ENCODE data around the gene CDV3. TPM values are rescaled to one million over a fixed set of nuclear protein-coding genes. Genes with fewer than 3 reads are reported as not detected.

The CDV3 gene
- total and polyA plus RNA-seq, 2 donors (not counting 1 experiment from before 2014, with no cell fraction given) = 39.8 to 188 TPM

DNA sequence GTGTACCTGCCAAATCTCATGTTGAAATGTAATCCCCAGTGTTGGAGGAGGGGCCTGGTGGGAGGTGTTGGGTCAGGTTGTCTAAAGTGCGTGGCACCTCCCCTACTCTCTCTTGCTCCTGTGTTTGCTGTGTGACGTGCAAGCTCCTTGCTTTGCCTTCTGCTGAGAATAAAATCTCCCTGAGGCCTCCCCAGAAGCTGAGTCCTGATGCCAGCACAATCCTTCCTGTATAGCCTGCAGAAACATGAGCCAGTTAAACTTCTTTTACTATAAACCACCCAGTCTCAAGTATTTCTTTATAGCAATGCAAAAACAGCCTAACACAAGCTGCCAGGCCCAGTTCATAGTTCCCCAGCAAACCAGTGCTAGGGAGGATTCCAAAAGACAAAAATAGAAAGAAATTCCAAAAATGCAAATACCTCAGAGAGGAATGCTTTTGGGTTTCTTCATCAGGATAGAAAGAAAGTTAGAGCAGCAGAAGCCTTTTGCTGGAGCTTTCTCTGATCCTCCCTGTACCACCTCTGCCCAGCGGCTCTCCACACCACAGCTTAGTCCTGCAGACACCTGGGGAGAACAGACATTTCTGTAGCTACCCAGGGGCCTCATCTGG lies 25.9 kb upstream of the CDV3 start:
- WGBS (ENCODE audit: insufficient coverage) = 95% methylated on average over 2 of the region's 3 CpGs
- Histone ChIP-seq H3K27me3 (replicated peaks in 1 of 4; ENCODE audit: control extremely low read depth in 1 of 4, control insufficient read depth in 3 of 4, insufficient read depth in 4 of 4, low read length in 3 of 4) (peaks cover 0 to 2% (median 0%) of the 10 kb centered on the region in 4 experiments), H3K9ac (ENCODE audit: low read length) (no peak overlapping the region), H4K20me1 (ENCODE audit: control insufficient read depth, insufficient read depth, low read length, poor library complexity, severe bottlenecking) (no peaks in the 10 kb centered on the region), H3K4me1 (ENCODE audit: control insufficient read depth in 2 of 2, insufficient read depth in 2 of 2, low read length in 2 of 2) (peaks cover 5 to 11% of the 10 kb centered on the region in 2 donors), H2AFZ (ENCODE audit: insufficient read depth, low read depth, low read length, poor library complexity, severe bottlenecking) (no peak overlapping the region), H3K4me2 (replicated peaks; ENCODE audit: low read depth, low read length, poor library complexity, severe bottlenecking) (no peak overlapping the region), H3K4me3 (ENCODE audit: control extremely low read depth in 1 of 5, extremely low read depth in 1 of 5, insufficient read depth in 1 of 5, low read depth in 2 of 5, low read length in 4 of 5) (no peak overlapping the region), H3K79me2 (ENCODE audit: control insufficient read depth, insufficient read depth, low read length) (no peaks in the 10 kb centered on the region), H3K36me3 (replicated peaks in 1 of 2; ENCODE audit: control extremely low read depth in 1 of 2, control insufficient read depth in 1 of 2, extremely low read depth in 1 of 2, insufficient read depth in 2 of 2, low read length in 1 of 2) (no peaks in the 10 kb centered on the region), H3K27ac (ENCODE audit: low read length in 2 of 2) (no peak overlapping the region), H3K9me3 (ENCODE audit: control extremely low read depth in 1 of 3, control insufficient read depth in 2 of 3, insufficient read depth in 1 of 3, low read length in 2 of 3) (peaks cover 0 to 3% (median 0%) of the 10 kb centered on the region in 3 donors)
- ATAC-seq (ENCODE audit: low read depth) (no peak), DNase-seq (no peak)
- POLR2A ChIA-PET = interaction anchor here (0.6 kb wide), 1 partner anchor 101 kb away, joined by 4 read pairs; no protein-coding TSS in a partner anchor
- no peak for TF ChIP-seq EZH2 (IDR thresholded peaks at IDR 0.05; ENCODE audit: borderline replicate concordance, insufficient read depth, low read depth, low read length, poor library complexity, severe bottlenecking)
- TF ChIP-seq, protein P1, sequence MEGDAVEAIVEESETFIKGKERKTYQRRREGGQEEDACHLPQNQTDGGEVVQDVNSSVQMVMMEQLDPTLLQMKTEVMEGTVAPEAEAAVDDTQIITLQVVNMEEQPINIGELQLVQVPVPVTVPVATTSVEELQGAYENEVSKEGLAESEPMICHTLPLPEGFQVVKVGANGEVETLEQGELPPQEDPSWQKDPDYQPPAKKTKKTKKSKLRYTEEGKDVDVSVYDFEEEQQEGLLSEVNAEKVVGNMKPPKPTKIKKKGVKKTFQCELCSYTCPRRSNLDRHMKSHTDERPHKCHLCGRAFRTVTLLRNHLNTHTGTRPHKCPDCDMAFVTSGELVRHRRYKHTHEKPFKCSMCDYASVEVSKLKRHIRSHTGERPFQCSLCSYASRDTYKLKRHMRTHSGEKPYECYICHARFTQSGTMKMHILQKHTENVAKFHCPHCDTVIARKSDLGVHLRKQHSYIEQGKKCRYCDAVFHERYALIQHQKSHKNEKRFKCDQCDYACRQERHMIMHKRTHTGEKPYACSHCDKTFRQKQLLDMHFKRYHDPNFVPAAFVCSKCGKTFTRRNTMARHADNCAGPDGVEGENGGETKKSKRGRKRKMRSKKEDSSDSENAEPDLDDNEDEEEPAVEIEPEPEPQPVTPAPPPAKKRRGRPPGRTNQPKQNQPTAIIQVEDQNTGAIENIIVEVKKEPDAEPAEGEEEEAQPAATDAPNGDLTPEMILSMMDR (IDR thresholded peaks at IDR 0.05) = no peak
- Mint-ChIP-seq H3K4me3 (no peak overlapping the region), H3K27me3 (no peaks in the 10 kb centered on the region), H3K9me3 (ENCODE audit: insufficient read depth) (no peaks in the 10 kb centered on the region), H3K27ac (no peak overlapping the region), H3K4me1 (peaks cover 10% of the 10 kb centered on the region)
- CTCF ChIA-PET = interaction anchor here (1.0 to 1.5 kb wide), 2 partner anchors 19 to 31 kb away, joined by 3 read pairs; no protein-coding TSS in a partner anchor
- intact Hi-C loops (cut with micrococcal nuclease) = no loop called here

- H3K27ac Mint-ChIP-seq = no peak overlapping the region
- peaks cover 0 to 2% (median 0%) of the 10 kb centered on the region in 4 experiments for H3K27me3 ChIP-seq (replicated peaks in 1 of 4; ENCODE audit: control extremely low read depth in 1 of 4, control insufficient read depth in 3 of 4, insufficient read depth in 4 of 4, low read length in 3 of 4)
- POLR2A ChIA-PET = no interaction called here
- H3K4me3 ChIP-seq (ENCODE audit: control extremely low read depth in 1 of 5, extremely low read depth in 1 of 5, insufficient read depth in 1 of 5, low read depth in 2 of 5, low read length in 4 of 5) = no peak overlapping the region
- no peak overlapping the region for H3K9ac ChIP-seq (ENCODE audit: low read length)
- H2AFZ ChIP-seq (ENCODE audit: insufficient read depth, low read depth, low read length, poor library complexity, severe bottlenecking) = no peak overlapping the region
- no peak overlapping the region for H3K27ac ChIP-seq (ENCODE audit: low read length in 2 of 2)
- H3K36me3 ChIP-seq (replicated peaks in 1 of 2; ENCODE audit: control extremely low read depth in 1 of 2, control insufficient read depth in 1 of 2, extremely low read depth in 1 of 2, insufficient read depth in 2 of 2, low read length in 1 of 2) = no peaks in the 10 kb centered on the region
- no peaks in the 10 kb centered on the region for H3K27me3 Mint-ChIP-seq
- peaks cover 5 to 11% of the 10 kb centered on the region in 2 donors for H3K4me1 ChIP-seq (ENCODE audit: control insufficient read depth in 2 of 2, insufficient read depth in 2 of 2, low read length in 2 of 2)
- H3K4me1 Mint-ChIP-seq = peaks cover 10% of the 10 kb centered on the region
- no peak overlapping the region for H3K4me2 ChIP-seq (replicated peaks; ENCODE audit: low read depth, low read length, poor library complexity, severe bottlenecking)
- H3K9me3 Mint-ChIP-seq (ENCODE audit: insufficient read depth) = no peaks in the 10 kb centered on the region
- CTCF ChIA-PET = interaction anchor here (1.0 to 1.5 kb wide), 2 partner anchors 20 to 30 kb away, joined by 3 read pairs; no protein-coding TSS in a partner anchor
- intact Hi-C loops (cut with micrococcal nuclease) = no loop called here
- DNase-seq = no peak
- H3K79me2 ChIP-seq (ENCODE audit: control insufficient read depth, insufficient read depth, low read length) = no peaks in the 10 kb centered on the region
- no peak overlapping the region for H3K4me3 Mint-ChIP-seq
- 87% methylated on average over 2 of the region's 2 CpGs for WGBS (ENCODE audit: insufficient coverage)
- H4K20me1 ChIP-seq (ENCODE audit: control insufficient read depth, insufficient read depth, low read length, poor library complexity, severe bottlenecking) = no peaks in the 10 kb centered on the region
- H3K9me3 ChIP-seq (ENCODE audit: control extremely low read depth in 1 of 3, control insufficient read depth in 2 of 3, insufficient read depth in 1 of 3, low read length in 2 of 3) = peaks cover 0 to 3% (median 0%) of the 10 kb centered on the region in 3 donors
- TF ChIP-seq, protein P1 (IDR thresholded peaks at IDR 0.05) = no peak
- TF ChIP-seq EZH2 (IDR thresholded peaks at IDR 0.05; ENCODE audit: borderline replicate concordance, insufficient read depth, low read depth, low read length, poor library complexity, severe bottlenecking) = no peak
- ATAC-seq (ENCODE audit: low read depth) = no peak
Measured at GRCh38 chr3:133548090-133548489, 25.4 kb upstream of the CDV3 start.
